Testis (tissue), 5 donors: ENCODE data around the gene RPS21. TPM values are rescaled to one million over a fixed set of nuclear protein-coding genes. Genes with fewer than 3 reads are reported as not detected.
A peak's percentile ranks its signal among the peaks of the same experiment; 100 is the strongest.

Experiments
- DNase-seq: peaks from one replicate; pipeline ENCODE4 v3.0.0-alpha.2; 2019
- H3K27ac ChIP-seq, 2 donors: fragments of 200-600 bp; sonication (generic); one replicate each; pipeline ENCODE4 v1.5.1; 2019
- H3K27me3 ChIP-seq: fragments of 200-600 bp; sonication (generic); one replicate; pipeline ENCODE4 v1.5.1; 2019
- H3K36me3 ChIP-seq: fragments of 200-600 bp; sonication (generic); one replicate; pipeline ENCODE4 v1.5.1; 2017; ENCODE audit warnings: low read depth; ENCODE audit errors: missing control alignments
- H3K4me1 ChIP-seq: fragments of 200-600 bp; sonication (generic); one replicate; pipeline ENCODE4 v1.5.1; 2019
- H3K4me3 ChIP-seq, 2 donors: fragments of 200-600 bp; sonication (generic); one replicate each; pipeline ENCODE4 v1.5.1; 2017 to 2019
- H3K9me3 ChIP-seq: fragments of 200-600 bp; sonication (generic); one replicate; pipeline ENCODE4 v1.5.1; 2017
- CTCF ChIP-seq, 3 experiments: fragments of 450-650 bp in 2 of 3; fragments of 200-600 bp in 1 of 3; sonication (generic) in 1 of 3; IDR thresholded peaks; one replicate each; pipeline ENCODE4 v1.5.1; 2016 to 2019; ENCODE audit warnings: antibody characterized with exemption in 3 of 3, mild to moderate bottlenecking in 2 of 3, moderate library complexity in 1 of 3
- POLR2A ChIP-seq: fragments of 450-650 bp; IDR thresholded peaks from one replicate; pipeline ENCODE4 v1.6.1; 2017; ENCODE audit warnings: antibody characterized with exemption, mild to moderate bottlenecking, moderate library complexity
- WGBS, 2 donors: methylation state at CpG; one replicate each; pipeline ENCODE4 v1.1.5; 2018; 5-methylcytosine and 5-hydroxymethylcytosine counted together
- intact Hi-C: fragments of 100-400 bp; cut with DNase I; formaldehyde crosslinking; loops from one replicate; pipeline ENCODE4 v1.15.1; 2023; ENCODE audit warnings: low total_unique reads
- long read RNA-seq, 2 donors: transcript quantifications; one replicate each; lab custom pipeline, GENCODE V29; 2026
- polyA plus RNA-seq: library from polyadenylated mRNA; stranded (reverse); fragments of 350-450 nt; fragmentation: Illumina TruSeq; extraction: RNeasy Lipid Tissue Mini Kit (QIAGEN cat#74804); gene quantifications from one replicate; pipeline ENCODE4 v1.2.3, GENCODE V29; 2014; ENCODE audit warnings: low read depth, low replicate concordance; ENCODE audit not compliant: insufficient read depth
- total RNA-seq, 2 donors: library from RNA; depleted of rRNA; stranded (reverse); fragments of >200 nt; gene quantifications; one replicate each; pipeline ENCODE4 v1.2.3, GENCODE V29; 2016

Gene RPS21
- 1,000 to 10,000 TPM in 1 of 2 donors, 100 to 1,000 TPM in 1; 548 to 1,387 TPM for total RNA-seq
- polyA plus RNA-seq: 1,052 TPM
- long read RNA-seq, donor 1, transcript RPS21-205 (5 exons, 429 nt): minor isoform, 28 of 977 reads
- long read RNA-seq, donor 1, transcript RPS21-204 (4 exons, 418 nt): minor isoform, 6 of 977 reads
- long read RNA-seq, donor 1, transcript RPS21-201 (6 exons, 344 nt): major isoform, 709 of 977 reads
- long read RNA-seq, donor 1, partial matches to known transcripts: 163 of 977 reads
- long read RNA-seq, donor 1, other reads (novel, unspliced or antisense): 70 of 977 reads
- long read RNA-seq, donor 2, transcript RPS21-205 (5 exons, 429 nt): minor isoform, 17 of 659 reads
- long read RNA-seq, donor 2, transcript RPS21-201 (6 exons, 344 nt): major isoform, 428 of 659 reads
- long read RNA-seq, donor 2, partial matches to known transcripts: 164 of 659 reads
- long read RNA-seq, donor 2, other reads (novel, unspliced or antisense): 45 of 659 reads

GRCh38 chr20:62386383-62387218 lies at the start of gene RPS21:
TSS of gene RPS21 (plus strand) at chr20:62387103. CDS start at chr20:62387339, 236 bp downstream.
- WGBS, 2 donors: 0% methylated on average over 27 to 54 of the region's 83 CpGs
- TF ChIP-seq POLR2A: peak; percentile 23
- TF ChIP-seq CTCF (IDR thresholded peaks at IDR 0.05): peak in 1 of 3 experiments; percentile 11
- Histone ChIP-seq H3K36me3 (no peaks in the 10 kb centered on the region), H3K9me3 (no peaks in the 10 kb centered on the region), H3K4me3 (peak within 1 kb of the TSS; percentile 85 to 95), H3K4me1 (peaks cover 37% of the 10 kb centered on the region), H3K27me3 (no peaks in the 10 kb centered on the region), H3K27ac (peak within 1 kb of the TSS; percentile 82 to 90)
- DNase-seq: peak; percentile 96
- intact Hi-C loops: no loop called here

- H3K4me1 ChIP-seq: peaks cover 3% of the 10 kb centered on the region
- 94 to 95% methylated on average over 11 to 30 of the region's 34 CpGs for WGBS, 2 donors
- H3K9me3 ChIP-seq: no peaks in the 10 kb centered on the region
- TF ChIP-seq CTCF (IDR thresholded peaks at IDR 0.05) (no peak), POLR2A (no peak)
- no peak for DNase-seq
- no peaks in the 10 kb centered on the region for H3K27me3 ChIP-seq
- no peak overlapping the region for H3K4me3 ChIP-seq
- no peak overlapping the region for H3K27ac ChIP-seq
- intact Hi-C loops: no loop called here
- no peaks in the 10 kb centered on the region for H3K36me3 ChIP-seq
Measured at GRCh38 chr20:62337558-62338293, 49.2 kb upstream of the RPS21 start.

- H3K36me3 ChIP-seq: no peaks in the 10 kb centered on the region
- intact Hi-C loops: no loop called here
- no peak overlapping the region for H3K27ac ChIP-seq
- WGBS, 2 donors: 95 to 96% methylated on average over 16 of the region's 16 CpGs
- TF ChIP-seq CTCF (IDR thresholded peaks at IDR 0.05) (no peak), POLR2A (no peak)
- no peak overlapping the region for H3K4me3 ChIP-seq
- H3K4me1 ChIP-seq: peaks cover 3% of the 10 kb centered on the region
- no peaks in the 10 kb centered on the region for H3K27me3 ChIP-seq
- DNase-seq: no peak
- no peaks in the 10 kb centered on the region for H3K9me3 ChIP-seq
Measured at GRCh38 chr20:62338294-62338620, 48.6 kb upstream of the RPS21 start.

GRCh38 chr20:62339647-62340062 lies 47.2 kb upstream of the RPS21 start:
- WGBS, 2 donors: 62 to 75% methylated on average over 13 of the region's 14 CpGs
- Histone ChIP-seq H3K27ac (no peak overlapping the region), H3K9me3 (no peaks in the 10 kb centered on the region), H3K27me3 (no peaks in the 10 kb centered on the region), H3K36me3 (no peaks in the 10 kb centered on the region), H3K4me1 (peaks cover 3% of the 10 kb centered on the region), H3K4me3 (no peak overlapping the region)
- peak; percentile 57 for DNase-seq
- TF ChIP-seq CTCF (IDR thresholded peaks at IDR 0.05) (no peak), POLR2A (no peak)
- intact Hi-C loops: no loop called here
